HG02763 (cell line): ENCODE data around the gene RUBCNL.
"Not testable (repeated sequence)": the region's sequence is repeated elsewhere in the genome, so short reads cannot be mapped to it uniquely, and the experiment has no call there.

Source experiments
- ATAC-seq: cut with Tn5 transposase; IDR thresholded peaks from one replicate; pipeline ENCODE4 v1.9.1; 2021; ENCODE audit warnings: mild to moderate bottlenecking, moderate library complexity; ENCODE audit not compliant: unreplicated experiment

Gene RUBCNL

GRCh38 chr13:46374710-46375109 is 12.3 kb downstream of the RUBCNL start:
- no peak for ATAC-seq

GRCh38 chr13:46373623-46374022 is 13.4 kb downstream of the RUBCNL start:
- no peak for ATAC-seq

- not testable (repeated sequence) for ATAC-seq
These were observed 14.1 kb downstream of the RUBCNL start for GRCh38 chr13:46372938-46373337.

- no peak for ATAC-seq
These were observed 15.0 kb downstream of the RUBCNL start for GRCh38 chr13:46372071-46372470.

- ATAC-seq: peak; percentile 69
These were observed 17.4 kb downstream of the RUBCNL start for GRCh38 chr13:46369506-46370277.

- ATAC-seq: no peak
These were observed 19.3 kb downstream of the RUBCNL start for GRCh38 chr13:46367617-46368327.

GRCh38 chr13:46361276-46361934 is 25.6 kb downstream of the RUBCNL start:
- ATAC-seq: no peak

GRCh38 chr13:46360604-46361003 is 26.4 kb downstream of the RUBCNL start:
- ATAC-seq: no peak

GRCh38 chr13:46359714-46360113 is 27.3 kb downstream of the RUBCNL start:
- no peak for ATAC-seq

- ATAC-seq: no peak
These were observed 31.0 kb downstream of the RUBCNL start for GRCh38 chr13:46355901-46356590.

GRCh38 chr13:46355088-46355468 is 32.0 kb downstream of the RUBCNL start:
- no peak for ATAC-seq

GRCh38 chr13:46354156-46355087 is 32.6 kb downstream of the RUBCNL start:
- no peak for ATAC-seq

- no peak for ATAC-seq
These were observed 34.2 kb downstream of the RUBCNL start for GRCh38 chr13:46352805-46353204.

- ATAC-seq: no peak
These were observed 37.0 kb downstream of the RUBCNL start for GRCh38 chr13:46350003-46350402.

- ATAC-seq: no peak
These were observed 38.1 kb downstream of the RUBCNL start for GRCh38 chr13:46348961-46349360.

GRCh38 chr13:46347277-46347676 is 39.8 kb downstream of the RUBCNL start:
- no peak for ATAC-seq

GRCh38 chr13:46345866-46346265 is 41.2 kb downstream of the RUBCNL start:
- no peak for ATAC-seq

GRCh38 chr13:46345398-46345797 is 41.7 kb downstream of the RUBCNL start:
- no peak for ATAC-seq

GRCh38 chr13:46343279-46343994 is 43.6 kb downstream of the RUBCNL start:
- ATAC-seq: no peak

- ATAC-seq: no peak
These were observed 44.5 kb downstream of the RUBCNL start for GRCh38 chr13:46342538-46342937.
